HEK293 (cell line): Measurements from ENCODE around the gene PRSS53.

Source experiments
- HOXA7 ChIP-seq: sonication (generic); formaldehyde crosslinking; IDR thresholded peaks from 2 replicates; pipeline ENCODE4 v1.8.1; 2022; ENCODE audit warnings: missing genetic modification reagents, borderline replicate concordance
- HOXC10 ChIP-seq: sonication (generic); formaldehyde crosslinking; IDR thresholded peaks from 2 replicates; pipeline ENCODE4 v1.8.1; 2023; ENCODE audit warnings: mild to moderate bottlenecking, missing genetic modification reagents
- HOXD13 ChIP-seq: sonication (generic); formaldehyde crosslinking; IDR thresholded peaks from 2 replicates; pipeline ENCODE4 v1.8.0; 2022; ENCODE audit warnings: missing genetic modification reagents, borderline replicate concordance
- IKZF3 ChIP-seq: fragments of 450-650 bp; IDR thresholded peaks from 2 replicates; pipeline ENCODE4 v1.5.0; 2018; ENCODE audit warnings: missing biosample characterization, mild to moderate bottlenecking, missing genetic modification characterization, moderate library complexity
- KLF16 ChIP-seq: fragments of 450-650 bp; formaldehyde crosslinking; IDR thresholded peaks from 2 replicates; pipeline ENCODE4 v1.5.1; 2017; ENCODE audit warnings: missing biosample characterization, missing genetic modification characterization
- KLF9 ChIP-seq: fragments of 450-650 bp; formaldehyde crosslinking; IDR thresholded peaks from 2 replicates; pipeline ENCODE4 v1.5.1; 2016; ENCODE audit warnings: missing biosample characterization, missing genetic modification characterization, low read depth
- MEIS1 ChIP-seq: sonication (generic); formaldehyde crosslinking; IDR thresholded peaks from 2 replicates; pipeline ENCODE4 v1.8.1; 2022; ENCODE audit warnings: missing genetic modification reagents, mild to moderate bottlenecking, borderline replicate concordance
- MZF1 ChIP-seq: fragments of 450-650 bp; formaldehyde crosslinking; IDR thresholded peaks from 2 replicates; pipeline ENCODE4 v1.5.1; 2017; ENCODE audit warnings: missing biosample characterization, missing genetic modification characterization, borderline replicate concordance
- RBAK ChIP-seq: fragments of 450-650 bp; formaldehyde crosslinking; IDR thresholded peaks from 2 replicates; pipeline ENCODE4 v1.5.1; 2016; ENCODE audit warnings: missing biosample characterization, missing genetic modification characterization
- SCRT2 ChIP-seq: fragments of 450-650 bp; formaldehyde crosslinking; IDR thresholded peaks from 2 replicates; pipeline ENCODE4 v1.5.1; 2016; ENCODE audit warnings: missing biosample characterization, missing genetic modification characterization
- TCF7L2 ChIP-seq: IDR thresholded peaks from 2 replicates; pipeline ENCODE4 v1.6.1; 2011; ENCODE audit warnings: low read depth, mild to moderate bottlenecking, inconsistent platforms, low read length, moderate library complexity, borderline replicate concordance
- WT1 ChIP-seq: fragments of 450-650 bp; formaldehyde crosslinking; IDR thresholded peaks from 2 replicates; pipeline ENCODE4 v1.5.1; 2016; ENCODE audit warnings: missing biosample characterization, missing genetic modification characterization
- ZBTB20 ChIP-seq: fragments of 450-650 bp; formaldehyde crosslinking; IDR thresholded peaks from 2 replicates; pipeline ENCODE4 v1.5.1; 2016; ENCODE audit warnings: missing biosample characterization, missing genetic modification characterization
- ZFP3 ChIP-seq: fragments of 450-650 bp; formaldehyde crosslinking; IDR thresholded peaks from 2 replicates; pipeline ENCODE4 v1.5.1; 2016; ENCODE audit warnings: low read depth, missing biosample characterization, missing genetic modification characterization
- ZNF169 ChIP-seq: fragments of 450-650 bp; formaldehyde crosslinking; IDR thresholded peaks from 2 replicates; pipeline ENCODE4 v1.5.1; 2016; ENCODE audit warnings: missing biosample characterization, missing genetic modification characterization
- ZNF184 ChIP-seq: fragments of 450-650 bp; IDR thresholded peaks from 2 replicates; pipeline ENCODE4 v1.5.1; 2018; ENCODE audit warnings: missing biosample characterization, mild to moderate bottlenecking, missing genetic modification characterization
- ZNF274 ChIP-seq, 2 experiments: fragments of 200-500 bp in 1 of 2; fragments of 450-650 bp in 1 of 2; sonication (Bioruptor generic) in 1 of 2; formaldehyde crosslinking in 1 of 2; IDR thresholded peaks; 2 replicates each; pipeline versions ENCODE4 v1.5.1 to v1.6.1; 2014 to 2016; ENCODE audit warnings: borderline replicate concordance in 1 of 2, inconsistent platforms in 1 of 2, low read length in 1 of 2, missing biosample characterization in 1 of 2, missing genetic modification characterization in 1 of 2
- ZNF302 ChIP-seq: fragments of 450-650 bp; formaldehyde crosslinking; IDR thresholded peaks from 2 replicates; pipeline ENCODE4 v1.5.1; 2016; ENCODE audit warnings: missing biosample characterization, missing genetic modification characterization, low read depth
- ZNF311 ChIP-seq: fragments of 450-650 bp; formaldehyde crosslinking; IDR thresholded peaks from 2 replicates; pipeline ENCODE4 v1.5.1; 2017; ENCODE audit warnings: missing biosample characterization, missing genetic modification characterization, borderline replicate concordance
- ZNF48 ChIP-seq: fragments of 450-650 bp; formaldehyde crosslinking; IDR thresholded peaks from 2 replicates; pipeline ENCODE4 v1.5.1; 2016; ENCODE audit warnings: missing biosample characterization, missing genetic modification characterization
- ZNF510 ChIP-seq: fragments of 450-650 bp; formaldehyde crosslinking; IDR thresholded peaks from 2 replicates; pipeline ENCODE4 v1.5.1; 2018; ENCODE audit warnings: mild to moderate bottlenecking, missing genetic modification characterization, missing biosample characterization; ENCODE audit not compliant: insufficient replicate concordance
- ZNF549 ChIP-seq: fragments of 450-650 bp; IDR thresholded peaks from 2 replicates; pipeline ENCODE4 v1.5.1; 2018; ENCODE audit warnings: missing biosample characterization, missing genetic modification characterization, mild to moderate bottlenecking, inconsistent platforms, moderate library complexity
- ZNF623 ChIP-seq: fragments of 450-650 bp; formaldehyde crosslinking; IDR thresholded peaks from 2 replicates; pipeline ENCODE4 v1.5.1; 2016; ENCODE audit warnings: missing biosample characterization, missing genetic modification characterization
- ZNF677 ChIP-seq: fragments of 450-650 bp; IDR thresholded peaks from 2 replicates; pipeline ENCODE4 v1.5.0; 2018; ENCODE audit warnings: missing biosample characterization, mild to moderate bottlenecking, missing genetic modification characterization, moderate library complexity
- ZNF76 ChIP-seq: fragments of 450-650 bp; formaldehyde crosslinking; IDR thresholded peaks from 2 replicates; pipeline ENCODE4; 2016; ENCODE audit warnings: low read depth, missing biosample characterization, missing genetic modification characterization, borderline replicate concordance
- TF ChIP-seq, protein P1 (sequence below): fragments of 450-650 bp; formaldehyde crosslinking; IDR thresholded peaks from 2 replicates; pipeline ENCODE4 v1.5.1; 2016; ENCODE audit warnings: missing biosample characterization, missing genetic modification characterization
- TF ChIP-seq, protein P2 (sequence below): fragments of 450-650 bp; formaldehyde crosslinking; IDR thresholded peaks from 2 replicates; pipeline ENCODE4 v1.5.1; 2017; ENCODE audit warnings: missing biosample characterization, missing genetic modification characterization
- TF ChIP-seq, protein P3 (sequence below): fragments of 450-650 bp; formaldehyde crosslinking; optimal IDR thresholded peaks from 2 replicates; pipeline ENCODE3; 2016; ENCODE audit warnings: missing biosample characterization, mild to moderate bottlenecking, missing genetic modification characterization
- TF ChIP-seq, protein P4 (sequence below): fragments of 450-650 bp; formaldehyde crosslinking; IDR thresholded peaks from 2 replicates; pipeline ENCODE4 v1.5.1; 2016; ENCODE audit warnings: missing biosample characterization, missing genetic modification characterization

PRSS53 gene

GRCh38 chr16:31094424-31095120, 5.8 kb upstream of the PRSS53 start, which contains the start of gene VKORC1 (continued):
- no peak for TF ChIP-seq ZNF510 (tag by site-specific recombination)
- TF ChIP-seq IKZF3 = peak; percentile 99
- TF ChIP-seq RBAK (tag by site-specific recombination) = no peak
- no peak for TF ChIP-seq HOXC10 (CRISPR knock-in tag)
- TF ChIP-seq, protein P1, sequence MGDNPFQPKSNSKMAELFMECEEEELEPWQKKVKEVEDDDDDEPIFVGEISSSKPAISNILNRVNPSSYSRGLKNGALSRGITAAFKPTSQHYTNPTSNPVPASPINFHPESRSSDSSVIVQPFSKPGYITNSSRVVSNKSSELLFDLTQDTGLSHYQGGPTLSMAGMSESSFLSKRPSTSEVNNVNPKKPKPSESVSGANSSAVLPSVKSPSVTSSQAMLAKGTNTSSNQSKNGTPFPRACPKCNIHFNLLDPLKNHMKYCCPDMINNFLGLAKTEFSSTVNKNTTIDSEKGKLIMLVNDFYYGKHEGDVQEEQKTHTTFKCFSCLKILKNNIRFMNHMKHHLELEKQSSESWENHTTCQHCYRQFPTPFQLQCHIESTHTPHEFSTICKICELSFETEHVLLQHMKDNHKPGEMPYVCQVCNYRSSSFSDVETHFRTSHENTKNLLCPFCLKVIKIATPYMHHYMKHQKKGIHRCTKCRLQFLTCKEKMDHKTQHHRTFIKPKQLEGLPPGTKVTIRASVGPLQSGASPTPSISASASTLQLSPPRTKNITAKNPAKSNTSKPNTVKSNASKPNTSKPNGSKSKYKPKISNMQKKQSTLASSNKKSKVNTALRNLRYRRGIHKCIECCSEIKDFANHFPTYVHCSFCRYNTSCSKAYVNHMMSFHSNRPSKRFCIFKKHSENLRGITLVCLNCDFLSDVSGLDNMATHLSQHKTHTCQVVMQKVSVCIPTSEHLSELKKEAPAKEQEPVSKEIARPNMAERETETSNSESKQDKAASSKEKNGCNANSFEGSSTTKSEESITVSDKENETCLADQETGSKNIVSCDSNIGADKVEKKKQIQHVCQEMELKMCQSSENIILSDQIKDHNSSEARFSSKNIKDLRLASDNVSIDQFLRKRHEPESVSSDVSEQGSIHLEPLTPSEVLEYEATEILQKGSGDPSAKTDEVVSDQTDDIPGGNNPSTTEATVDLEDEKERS = no peak
- TF ChIP-seq HOXA7 (CRISPR knock-in tag) = no peak
- TF ChIP-seq ZNF76 (tag by site-specific recombination) = peak; percentile 99
- TF ChIP-seq, protein P2, sequence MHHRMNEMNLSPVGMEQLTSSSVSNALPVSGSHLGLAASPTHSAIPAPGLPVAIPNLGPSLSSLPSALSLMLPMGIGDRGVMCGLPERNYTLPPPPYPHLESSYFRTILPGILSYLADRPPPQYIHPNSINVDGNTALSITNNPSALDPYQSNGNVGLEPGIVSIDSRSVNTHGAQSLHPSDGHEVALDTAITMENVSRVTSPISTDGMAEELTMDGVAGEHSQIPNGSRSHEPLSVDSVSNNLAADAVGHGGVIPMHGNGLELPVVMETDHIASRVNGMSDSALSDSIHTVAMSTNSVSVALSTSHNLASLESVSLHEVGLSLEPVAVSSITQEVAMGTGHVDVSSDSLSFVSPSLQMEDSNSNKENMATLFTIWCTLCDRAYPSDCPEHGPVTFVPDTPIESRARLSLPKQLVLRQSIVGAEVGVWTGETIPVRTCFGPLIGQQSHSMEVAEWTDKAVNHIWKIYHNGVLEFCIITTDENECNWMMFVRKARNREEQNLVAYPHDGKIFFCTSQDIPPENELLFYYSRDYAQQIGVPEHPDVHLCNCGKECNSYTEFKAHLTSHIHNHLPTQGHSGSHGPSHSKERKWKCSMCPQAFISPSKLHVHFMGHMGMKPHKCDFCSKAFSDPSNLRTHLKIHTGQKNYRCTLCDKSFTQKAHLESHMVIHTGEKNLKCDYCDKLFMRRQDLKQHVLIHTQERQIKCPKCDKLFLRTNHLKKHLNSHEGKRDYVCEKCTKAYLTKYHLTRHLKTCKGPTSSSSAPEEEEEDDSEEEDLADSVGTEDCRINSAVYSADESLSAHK (tag by site-specific recombination) = no peak
- TF ChIP-seq, protein P3, sequence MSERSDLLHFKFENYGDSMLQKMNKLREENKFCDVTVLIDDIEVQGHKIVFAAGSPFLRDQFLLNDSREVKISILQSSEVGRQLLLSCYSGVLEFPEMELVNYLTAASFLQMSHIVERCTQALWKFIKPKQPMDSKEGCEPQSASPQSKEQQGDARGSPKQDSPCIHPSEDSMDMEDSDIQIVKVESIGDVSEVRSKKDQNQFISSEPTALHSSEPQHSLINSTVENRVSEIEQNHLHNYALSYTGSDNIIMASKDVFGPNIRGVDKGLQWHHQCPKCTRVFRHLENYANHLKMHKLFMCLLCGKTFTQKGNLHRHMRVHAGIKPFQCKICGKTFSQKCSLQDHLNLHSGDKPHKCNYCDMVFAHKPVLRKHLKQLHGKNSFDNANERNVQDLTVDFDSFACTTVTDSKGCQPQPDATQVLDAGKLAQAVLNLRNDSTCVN (tag by site-specific recombination) = peak; percentile 99
- no peak for TF ChIP-seq ZNF184 (tag by site-specific recombination)
- TF ChIP-seq MEIS1 (CRISPR knock-in tag) = no peak
- TF ChIP-seq ZNF48 (tag by site-specific recombination) = no peak
- peak; percentile 64 for TF ChIP-seq KLF9 (tag by site-specific recombination)
- TF ChIP-seq WT1 (tag by site-specific recombination) = peak; percentile 39; the same call in 1 of the 2 replicates
- no peak; the same call in none of the 2 replicates for TF ChIP-seq KLF16 (tag by site-specific recombination)
- no peak for TF ChIP-seq ZNF274 (IDR thresholded peaks at IDR 0.05; ENCODE audit: low read length)
- TF ChIP-seq ZNF274 (tag by site-specific recombination; IDR thresholded peaks at IDR 0.05; ENCODE audit: borderline replicate concordance) = no peak
- no peak for TF ChIP-seq ZNF623 (tag by site-specific recombination)
- TF ChIP-seq ZNF302 (tag by site-specific recombination) = no peak
- no peak for TF ChIP-seq TCF7L2
- TF ChIP-seq, protein P4, sequence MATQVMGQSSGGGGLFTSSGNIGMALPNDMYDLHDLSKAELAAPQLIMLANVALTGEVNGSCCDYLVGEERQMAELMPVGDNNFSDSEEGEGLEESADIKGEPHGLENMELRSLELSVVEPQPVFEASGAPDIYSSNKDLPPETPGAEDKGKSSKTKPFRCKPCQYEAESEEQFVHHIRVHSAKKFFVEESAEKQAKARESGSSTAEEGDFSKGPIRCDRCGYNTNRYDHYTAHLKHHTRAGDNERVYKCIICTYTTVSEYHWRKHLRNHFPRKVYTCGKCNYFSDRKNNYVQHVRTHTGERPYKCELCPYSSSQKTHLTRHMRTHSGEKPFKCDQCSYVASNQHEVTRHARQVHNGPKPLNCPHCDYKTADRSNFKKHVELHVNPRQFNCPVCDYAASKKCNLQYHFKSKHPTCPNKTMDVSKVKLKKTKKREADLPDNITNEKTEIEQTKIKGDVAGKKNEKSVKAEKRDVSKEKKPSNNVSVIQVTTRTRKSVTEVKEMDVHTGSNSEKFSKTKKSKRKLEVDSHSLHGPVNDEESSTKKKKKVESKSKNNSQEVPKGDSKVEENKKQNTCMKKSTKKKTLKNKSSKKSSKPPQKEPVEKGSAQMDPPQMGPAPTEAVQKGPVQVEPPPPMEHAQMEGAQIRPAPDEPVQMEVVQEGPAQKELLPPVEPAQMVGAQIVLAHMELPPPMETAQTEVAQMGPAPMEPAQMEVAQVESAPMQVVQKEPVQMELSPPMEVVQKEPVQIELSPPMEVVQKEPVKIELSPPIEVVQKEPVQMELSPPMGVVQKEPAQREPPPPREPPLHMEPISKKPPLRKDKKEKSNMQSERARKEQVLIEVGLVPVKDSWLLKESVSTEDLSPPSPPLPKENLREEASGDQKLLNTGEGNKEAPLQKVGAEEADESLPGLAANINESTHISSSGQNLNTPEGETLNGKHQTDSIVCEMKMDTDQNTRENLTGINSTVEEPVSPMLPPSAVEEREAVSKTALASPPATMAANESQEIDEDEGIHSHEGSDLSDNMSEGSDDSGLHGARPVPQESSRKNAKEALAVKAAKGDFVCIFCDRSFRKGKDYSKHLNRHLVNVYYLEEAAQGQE = peak; percentile 34; the same call in 1 of the 2 replicates
- no peak for TF ChIP-seq MZF1 (tag by site-specific recombination)
- no peak for TF ChIP-seq ZNF549
- no peak for TF ChIP-seq ZNF677
- no peak for TF ChIP-seq ZNF169 (tag by site-specific recombination)
- peak; percentile 99 for TF ChIP-seq ZBTB20 (tag by site-specific recombination)
- no peak for TF ChIP-seq HOXD13 (CRISPR knock-in tag)
- TF ChIP-seq SCRT2 = no peak; the same call in 1 of the 2 replicates
- no peak for TF ChIP-seq ZNF311 (tag by site-specific recombination)
- no peak for TF ChIP-seq ZFP3 (tag by site-specific recombination)
